Measurements from ENCODE around the gene IFNE.

GRCh38 chr9:21465138-21465537 lies 17.0 kb downstream of the IFNE start:
- TF ChIP-seq POLR2A (IDR thresholded peaks at IDR 0.05) (no peak), CTCF (IDR thresholded peaks at IDR 0.05) (no peak), POLR2AphosphoS5 (IDR thresholded peaks at IDR 0.05) (no peak)
